Esophagus muscularis mucosa (tissue), 4 donors: ENCODE results near the gene AUTS2.

Source experiments
- CTCF ChIP-seq, 3 experiments: fragments of 200-600 bp in 2 of 3; fragments of 450-650 bp in 1 of 3; sonication (generic) in 2 of 3; IDR thresholded peaks; one replicate each; pipeline ENCODE4 v1.5.1; 2017 to 2019; ENCODE audit warnings: antibody characterized with exemption in 3 of 3, mild to moderate bottlenecking in 2 of 3, moderate library complexity in 1 of 3
- EP300 ChIP-seq: sonication (generic); formaldehyde crosslinking; IDR thresholded peaks from one replicate; pipeline ENCODE4 v1.6.1; 2017; ENCODE audit warnings: antibody characterized with exemption
- POLR2A ChIP-seq: fragments of 450-650 bp; IDR thresholded peaks from one replicate; pipeline ENCODE4 v1.6.1; 2017; ENCODE audit warnings: antibody characterized with exemption, moderate library complexity, mild to moderate bottlenecking, low read depth
- POLR2AphosphoS5 ChIP-seq, 2 donors: sonication (generic); formaldehyde crosslinking; IDR thresholded peaks; one replicate each; pipeline ENCODE4 v1.6.1; 2017; ENCODE audit warnings: antibody characterized with exemption in 2 of 2

GRCh38 chr7:70771451-70771850 lies 1173.2 kb downstream of the AUTS2 start:
- TF ChIP-seq CTCF (IDR thresholded peaks at IDR 0.05) = no peak
- TF ChIP-seq POLR2A = no peak
- no peak for TF ChIP-seq POLR2AphosphoS5 (IDR thresholded peaks at IDR 0.05)
- TF ChIP-seq EP300 = no peak
